Cortex of kidney (tissue), 1 donor: Measurements from ENCODE around the gene NAT8.
"Not testable (repeated sequence)": the region's sequence is repeated elsewhere in the genome, so short reads cannot be mapped to it uniquely, and the experiment has no call there.

Experiments
- DNase-seq: peaks from one replicate; lab custom pipeline; 2025; lab: John Stamatoyannopoulos, UW

The NAT8 gene

DNA sequence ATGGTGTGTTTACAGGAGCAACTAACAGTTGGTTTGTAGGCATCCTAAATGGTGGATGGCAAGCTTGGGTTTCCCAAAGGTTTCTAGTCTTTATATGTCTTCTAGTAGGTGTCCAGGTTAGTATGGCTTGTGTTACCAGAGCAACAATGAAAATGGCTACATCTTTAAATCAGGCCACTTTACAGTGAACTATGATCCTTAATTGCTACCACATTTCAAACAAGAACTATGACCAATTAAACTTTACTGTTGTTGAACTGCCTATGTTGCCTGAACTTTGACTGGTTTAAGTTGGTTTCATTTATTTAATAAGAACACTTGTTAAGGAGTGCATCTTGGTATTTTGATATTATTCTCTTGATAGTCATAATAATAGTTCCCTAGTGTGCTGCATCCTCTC, 5.2 kb downstream of the NAT8 start:
- not testable (repeated sequence) for DNase-seq

- not testable (repeated sequence) for DNase-seq
These were observed 11.5 kb downstream of the NAT8 start for GRCh38 chr2:73630662-73631266.

DNA sequence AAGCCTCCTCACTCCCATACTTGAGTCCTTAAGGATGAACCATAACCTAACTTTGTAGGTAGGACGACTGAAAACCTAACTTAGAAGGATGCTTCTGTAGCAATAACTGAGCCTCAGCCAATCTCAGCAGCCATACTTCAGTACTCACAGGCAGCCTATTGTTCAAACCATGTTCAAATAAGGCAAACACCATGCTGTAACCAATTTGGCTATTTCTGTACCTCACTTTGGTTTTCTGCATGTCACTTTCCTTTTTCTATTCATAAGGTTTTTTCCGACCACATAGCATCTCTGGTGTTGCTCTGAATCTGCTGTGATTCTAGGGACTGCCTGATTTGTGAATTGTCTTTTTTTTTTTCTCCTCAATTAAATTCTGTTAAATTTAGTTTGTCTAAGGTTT, 13.7 kb downstream of the NAT8 start:
- not testable (repeated sequence) for DNase-seq

- not testable (repeated sequence) for DNase-seq
These were observed 16.0 kb downstream of the NAT8 start for GRCh38 chr2:73626237-73626636.

DNA sequence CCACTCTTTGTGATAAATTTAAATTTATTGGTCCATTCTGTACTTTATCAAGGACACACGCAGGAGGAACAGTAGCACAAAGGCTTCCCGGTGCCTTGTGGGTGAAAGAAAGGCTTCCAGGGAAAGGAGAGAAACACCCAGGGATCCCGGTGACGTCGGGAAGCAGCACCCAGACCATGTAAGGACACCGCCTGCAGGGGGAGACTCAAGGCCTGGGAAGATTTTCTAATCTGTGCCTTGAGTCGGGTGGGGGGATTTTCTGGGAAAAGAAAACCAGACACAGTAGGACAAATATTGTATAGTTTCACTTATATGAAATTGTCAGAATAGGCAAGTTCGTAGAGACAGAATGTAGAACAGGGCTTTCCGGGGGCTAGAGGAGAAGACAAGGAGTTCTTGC, 17.6 kb downstream of the NAT8 start:
- DNase-seq = not testable (repeated sequence)

DNA sequence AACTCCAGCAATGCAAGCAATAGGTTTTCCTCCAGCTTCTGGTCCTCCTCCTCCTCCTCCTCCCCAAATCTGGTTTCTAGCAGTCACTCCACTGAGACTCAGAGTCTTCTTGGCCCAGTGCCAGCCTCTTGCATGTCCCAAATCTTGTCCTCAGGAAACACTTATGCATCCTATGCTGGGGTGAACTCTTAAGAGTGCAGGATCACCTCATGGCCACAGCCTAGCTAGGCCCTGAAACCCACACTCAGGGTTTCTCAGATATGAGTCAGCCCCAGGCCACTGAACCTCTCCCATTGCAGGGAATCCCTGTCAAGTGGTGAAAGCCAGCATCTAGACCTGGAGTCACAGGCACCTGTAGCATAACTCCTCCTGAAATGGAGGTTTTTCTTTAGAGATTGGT, 18.2 kb downstream of the NAT8 start:
- not testable (repeated sequence) for DNase-seq

GRCh38 chr2:73619925-73620324, 22.3 kb downstream of the NAT8 start:
- not testable (repeated sequence) for DNase-seq

GRCh38 chr2:73614997-73615396, 27.2 kb downstream of the NAT8 start:
- DNase-seq = no peak

DNA sequence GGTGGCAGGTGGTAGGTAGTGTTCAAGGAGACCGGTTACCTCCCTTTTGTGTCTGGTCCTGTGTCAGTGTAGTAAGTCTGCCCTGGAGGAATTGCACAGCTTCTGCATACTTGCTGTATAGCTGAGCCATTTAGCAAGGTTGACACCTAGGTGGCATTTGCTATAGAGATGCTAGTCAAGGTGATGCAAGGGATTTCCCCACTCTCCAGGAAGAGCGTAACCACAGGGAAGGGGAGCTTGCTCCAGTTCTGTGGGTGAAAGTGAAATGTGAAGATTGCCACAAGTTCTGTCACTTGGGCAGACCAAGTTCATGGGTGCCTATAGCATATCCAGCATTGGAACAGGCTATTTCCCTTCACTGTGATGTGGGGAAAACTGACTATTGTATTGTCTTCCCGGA, 28.1 kb downstream of the NAT8 start:
- DNase-seq = no peak

DNA sequence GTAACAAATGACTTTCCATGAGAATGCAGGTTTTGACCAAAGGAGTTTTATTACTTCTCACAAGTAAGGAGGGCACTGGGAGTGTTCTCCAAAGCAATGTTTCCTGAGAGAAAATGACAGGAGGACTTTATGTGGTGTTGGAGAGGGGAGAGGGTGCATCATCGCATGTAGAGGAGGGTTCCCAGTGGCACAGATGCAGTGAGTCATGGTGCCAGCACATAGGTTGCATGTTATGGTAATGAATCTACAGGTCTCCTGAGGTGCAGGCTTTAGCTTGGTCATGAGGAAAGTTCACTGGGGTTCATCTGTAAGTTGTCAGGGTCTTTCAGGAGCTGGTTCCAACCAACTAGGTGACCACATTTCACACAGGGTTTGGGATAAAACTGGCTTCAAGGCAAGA, 30.4 kb downstream of the NAT8 start:
- no peak for DNase-seq

DNA sequence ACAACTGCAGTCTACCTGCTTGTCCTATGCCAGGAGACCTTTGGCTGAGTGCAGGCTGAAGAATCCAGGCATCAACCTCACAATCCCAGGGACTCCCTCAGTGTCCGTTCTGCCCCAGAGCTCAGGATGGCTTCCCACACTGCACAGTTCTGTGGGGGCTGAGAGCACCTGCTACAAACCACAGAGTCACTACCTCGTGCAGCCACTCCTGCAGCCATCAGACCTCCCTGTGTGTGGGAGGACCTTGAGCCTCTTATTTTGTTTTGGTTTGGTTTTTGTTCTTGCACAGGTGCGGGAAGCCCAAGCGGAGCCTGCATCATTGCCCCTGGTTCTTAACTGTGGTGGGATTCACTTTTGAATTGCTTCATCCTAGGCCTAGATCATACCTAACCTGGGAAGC, 31.0 kb downstream of the NAT8 start:
- DNase-seq = no peak

DNA sequence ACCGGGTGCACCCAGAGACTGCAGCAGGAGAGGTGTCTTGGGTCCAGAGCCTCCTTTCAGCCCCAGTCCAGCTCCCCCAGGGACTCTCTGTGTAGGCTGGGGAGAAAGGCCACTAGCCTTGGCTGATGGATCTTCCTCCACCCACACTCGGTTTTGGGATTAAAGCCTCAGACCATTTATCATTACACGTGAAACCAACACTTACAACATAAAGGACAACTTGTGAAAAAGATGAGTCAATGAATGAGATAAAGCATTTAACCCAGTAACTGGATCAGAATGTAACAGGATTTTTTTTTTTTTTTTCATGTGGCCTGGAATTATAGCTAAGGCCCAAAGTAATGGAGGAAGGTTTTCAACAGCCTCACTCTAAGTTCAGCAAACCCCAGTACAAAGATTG, 32.1 kb downstream of the NAT8 start:
- DNase-seq = no peak

DNA sequence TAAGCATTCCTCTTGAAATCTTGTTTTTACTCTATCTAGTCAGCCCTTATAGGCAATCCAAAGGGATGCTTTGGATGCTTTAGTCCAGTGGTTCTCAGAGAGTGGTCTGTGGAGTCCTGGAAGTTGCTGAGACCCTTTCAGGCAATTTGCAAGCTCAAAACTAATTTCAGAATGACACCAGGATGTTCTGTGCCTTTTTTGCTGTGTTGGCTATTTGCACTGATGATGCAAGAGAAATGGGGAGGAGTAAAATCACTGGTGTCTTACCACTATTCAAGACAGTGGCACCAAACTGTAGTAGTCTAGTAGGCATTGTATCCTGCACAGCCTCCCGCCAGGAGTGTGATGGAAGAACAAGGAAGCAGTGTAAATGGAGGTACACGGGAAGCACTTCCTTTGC, 37.6 kb downstream of the NAT8 start:
- not testable (repeated sequence) for DNase-seq

GRCh38 chr2:73603099-73603588, 39.1 kb downstream of the NAT8 start:
- not testable (repeated sequence) for DNase-seq

DNA sequence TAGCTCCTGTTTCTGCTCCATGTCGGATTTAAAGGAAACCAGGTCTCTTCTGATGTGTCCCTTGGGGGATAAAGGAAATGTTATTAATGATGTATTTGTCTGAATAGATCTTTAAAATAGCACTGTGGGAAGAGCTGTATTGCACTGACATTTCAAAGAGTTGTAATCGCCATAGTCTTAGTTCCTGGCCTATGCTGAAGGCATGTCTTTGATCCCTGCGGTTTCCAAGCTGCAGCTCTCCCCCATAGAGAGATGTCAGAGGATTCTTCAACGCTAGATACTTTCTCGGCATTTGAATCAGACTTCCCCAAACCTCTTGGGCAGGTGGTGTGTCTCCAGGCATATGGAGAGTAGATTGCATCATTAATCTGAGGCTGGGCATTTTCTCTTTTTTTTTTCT, 40.4 kb downstream of the NAT8 start:
- DNase-seq = no peak

GRCh38 chr2:73594251-73594650, 48.0 kb downstream of the NAT8 start:
- no peak for DNase-seq

GRCh38 chr2:73593680-73594079, 48.5 kb downstream of the NAT8 start:
- DNase-seq = no peak
